Measurements from ENCODE around the gene FTMT.

- TF ChIP-seq, protein P1, sequence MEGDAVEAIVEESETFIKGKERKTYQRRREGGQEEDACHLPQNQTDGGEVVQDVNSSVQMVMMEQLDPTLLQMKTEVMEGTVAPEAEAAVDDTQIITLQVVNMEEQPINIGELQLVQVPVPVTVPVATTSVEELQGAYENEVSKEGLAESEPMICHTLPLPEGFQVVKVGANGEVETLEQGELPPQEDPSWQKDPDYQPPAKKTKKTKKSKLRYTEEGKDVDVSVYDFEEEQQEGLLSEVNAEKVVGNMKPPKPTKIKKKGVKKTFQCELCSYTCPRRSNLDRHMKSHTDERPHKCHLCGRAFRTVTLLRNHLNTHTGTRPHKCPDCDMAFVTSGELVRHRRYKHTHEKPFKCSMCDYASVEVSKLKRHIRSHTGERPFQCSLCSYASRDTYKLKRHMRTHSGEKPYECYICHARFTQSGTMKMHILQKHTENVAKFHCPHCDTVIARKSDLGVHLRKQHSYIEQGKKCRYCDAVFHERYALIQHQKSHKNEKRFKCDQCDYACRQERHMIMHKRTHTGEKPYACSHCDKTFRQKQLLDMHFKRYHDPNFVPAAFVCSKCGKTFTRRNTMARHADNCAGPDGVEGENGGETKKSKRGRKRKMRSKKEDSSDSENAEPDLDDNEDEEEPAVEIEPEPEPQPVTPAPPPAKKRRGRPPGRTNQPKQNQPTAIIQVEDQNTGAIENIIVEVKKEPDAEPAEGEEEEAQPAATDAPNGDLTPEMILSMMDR (IDR thresholded peaks at IDR 0.05; ENCODE audit: insufficient read depth, low read length), result no peak
- TF ChIP-seq SPI1 (IDR thresholded peaks at IDR 0.05; ENCODE audit: borderline replicate concordance, low read depth), result no peak
- TF ChIP-seq POLR2AphosphoS5 (IDR thresholded peaks at IDR 0.05; ENCODE audit: low read depth), result no peak
- TF ChIP-seq GABPA (IDR thresholded peaks at IDR 0.05; ENCODE audit: low read depth), result no peak
- TF ChIP-seq REST (IDR thresholded peaks at IDR 0.05; ENCODE audit: insufficient replicate concordance, low read depth), result no peak
These were observed 2.2 kb downstream of the FTMT start for GRCh38 chr5:121853850-121854249.
